Ectodermal cell (in vitro differentiated cells): ENCODE data around the gene NPFFR1.

Experiments used
- H3K27ac ChIP-seq: 2 replicates; pipeline ENCODE4 v1.7.0; 2013; ENCODE audit warnings: mild to moderate bottlenecking, low read depth, low read length; ENCODE audit not compliant: insufficient read depth, poor library complexity, severe bottlenecking
- H3K27me3 ChIP-seq: 2 replicates; pipeline ENCODE4 v1.7.0; 2013; ENCODE audit warnings: mild to moderate bottlenecking, low read length; ENCODE audit not compliant: insufficient read depth, control insufficient read depth, poor library complexity, severe bottlenecking
- H3K36me3 ChIP-seq: one replicate; pipeline ENCODE4 v1.7.0; 2013; ENCODE audit warnings: low read length; ENCODE audit not compliant: control insufficient read depth, insufficient read depth
- H3K4me1 ChIP-seq: one replicate; pipeline ENCODE4 v1.7.0; 2013; ENCODE audit warnings: low read length; ENCODE audit not compliant: control insufficient read depth, insufficient read depth
- H3K4me3 ChIP-seq: 2 replicates; pipeline ENCODE4 v1.7.0; 2013; ENCODE audit warnings: low read depth, low read length, control low read depth; ENCODE audit not compliant: insufficient read depth
- H3K9me3 ChIP-seq: 2 replicates; pipeline ENCODE4 v1.7.0; 2013; ENCODE audit warnings: mild to moderate bottlenecking, low read length, moderate library complexity; ENCODE audit not compliant: control insufficient read depth
- WGBS, 2 experiments: methylation state at CpG; one replicate each; pipeline ENCODE4 v1.1.7; 2013; ENCODE audit warnings: missing lambda C conversion rate in 2 of 2; 5-methylcytosine and 5-hydroxymethylcytosine counted together

The NPFFR1 gene

DNA sequence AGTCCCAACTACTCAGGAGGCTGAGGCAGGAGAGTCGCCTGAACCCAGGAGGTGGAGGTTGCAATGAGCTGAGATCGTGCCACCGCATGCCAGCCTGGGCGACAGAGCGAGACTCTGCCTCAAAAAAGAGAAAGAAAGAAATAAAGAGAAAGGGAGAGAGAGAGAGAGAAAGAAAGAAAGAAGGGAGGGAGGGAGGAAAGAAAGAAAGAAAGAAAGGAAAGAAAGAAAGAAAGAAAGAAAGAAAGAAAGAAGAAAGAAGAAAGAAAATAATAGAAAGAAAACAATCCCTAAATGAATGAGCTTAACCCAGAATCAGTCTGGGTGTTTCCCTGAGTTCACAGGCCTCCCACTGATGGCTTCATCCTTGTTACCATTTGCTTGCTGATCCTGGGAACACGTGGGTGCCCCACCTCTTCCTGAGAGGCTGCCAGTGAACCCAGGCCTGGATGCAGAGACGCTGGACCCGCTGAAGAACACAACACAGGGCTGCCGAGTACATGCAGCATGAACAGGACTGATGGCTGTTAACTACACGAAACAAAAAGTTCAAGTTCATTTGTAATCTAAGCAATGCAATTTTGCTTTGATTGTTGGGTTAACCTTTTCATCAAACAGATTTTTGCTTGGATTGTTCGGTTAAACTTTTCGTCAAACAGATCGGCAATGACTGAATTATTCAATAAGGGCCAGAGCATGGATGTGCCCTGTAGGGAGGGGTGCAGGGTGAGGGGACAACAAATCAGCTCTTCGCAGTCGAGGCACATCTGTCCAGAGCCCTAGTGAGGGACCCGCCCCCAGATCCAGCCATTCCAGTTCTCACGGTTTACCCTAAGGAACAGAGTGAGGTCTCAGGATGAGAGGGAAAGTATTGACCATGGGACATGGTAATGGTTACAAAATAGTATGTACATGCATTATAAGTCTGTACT is 11.5 kb downstream of the NPFFR1 start:
- H3K27ac ChIP-seq: no peak overlapping the region
- H3K4me1 ChIP-seq: no peaks in the 10 kb centered on the region
- no peak overlapping the region for H3K4me3 ChIP-seq
- 90% methylated on average over 17 of the region's 17 CpGs for WGBS, 2 experiments
- H3K9me3 ChIP-seq: no peaks in the 10 kb centered on the region
- H3K27me3 ChIP-seq: no peaks in the 10 kb centered on the region
- no peaks in the 10 kb centered on the region for H3K36me3 ChIP-seq

GRCh38 chr10:70270952-70271351 is 12.9 kb downstream of the NPFFR1 start:
- H3K9me3 ChIP-seq: no peaks in the 10 kb centered on the region
- 86 to 93% methylated on average over 2 of the region's 2 CpGs for WGBS, 2 experiments
- H3K36me3 ChIP-seq: no peaks in the 10 kb centered on the region
- H3K4me1 ChIP-seq: no peaks in the 10 kb centered on the region
- no peaks in the 10 kb centered on the region for H3K27me3 ChIP-seq
- no peak overlapping the region for H3K4me3 ChIP-seq
- H3K27ac ChIP-seq: no peak overlapping the region

GRCh38 chr10:70269741-70270140 is 14.1 kb downstream of the NPFFR1 start:
- H3K4me3 ChIP-seq: no peak overlapping the region
- H3K36me3 ChIP-seq: no peaks in the 10 kb centered on the region
- H3K9me3 ChIP-seq: no peaks in the 10 kb centered on the region
- H3K27ac ChIP-seq: no peak overlapping the region
- WGBS, 2 experiments: 95 to 96% methylated on average over 3 of the region's 3 CpGs
- no peaks in the 10 kb centered on the region for H3K27me3 ChIP-seq
- H3K4me1 ChIP-seq: no peaks in the 10 kb centered on the region

DNA sequence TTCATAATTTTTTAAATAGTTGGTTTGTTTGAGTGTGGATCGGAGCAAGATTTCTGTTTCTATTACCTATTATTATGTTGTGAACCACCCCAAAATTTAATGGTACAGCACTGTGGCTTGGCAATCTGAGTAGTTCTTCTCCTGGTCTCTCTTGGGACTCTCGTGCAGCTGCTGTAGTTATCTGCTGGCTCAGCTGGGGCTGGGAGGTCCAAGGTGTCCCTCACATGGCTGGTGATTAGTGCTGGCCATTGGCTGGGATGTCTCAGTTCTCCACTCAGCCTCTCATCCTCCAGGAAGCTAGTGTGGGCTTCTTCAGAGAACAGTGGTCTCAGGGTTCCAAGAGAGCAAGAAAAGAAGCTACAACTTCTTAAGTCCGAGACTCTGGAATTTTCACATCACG is 15.4 kb downstream of the NPFFR1 start:
- no peaks in the 10 kb centered on the region for H3K36me3 ChIP-seq
- no peaks in the 10 kb centered on the region for H3K4me1 ChIP-seq
- no peaks in the 10 kb centered on the region for H3K27me3 ChIP-seq
- H3K4me3 ChIP-seq: no peak overlapping the region
- no peak overlapping the region for H3K27ac ChIP-seq
- 91 to 92% methylated on average over 3 to 4 of the region's 4 CpGs for WGBS, 2 experiments
- no peaks in the 10 kb centered on the region for H3K9me3 ChIP-seq

DNA sequence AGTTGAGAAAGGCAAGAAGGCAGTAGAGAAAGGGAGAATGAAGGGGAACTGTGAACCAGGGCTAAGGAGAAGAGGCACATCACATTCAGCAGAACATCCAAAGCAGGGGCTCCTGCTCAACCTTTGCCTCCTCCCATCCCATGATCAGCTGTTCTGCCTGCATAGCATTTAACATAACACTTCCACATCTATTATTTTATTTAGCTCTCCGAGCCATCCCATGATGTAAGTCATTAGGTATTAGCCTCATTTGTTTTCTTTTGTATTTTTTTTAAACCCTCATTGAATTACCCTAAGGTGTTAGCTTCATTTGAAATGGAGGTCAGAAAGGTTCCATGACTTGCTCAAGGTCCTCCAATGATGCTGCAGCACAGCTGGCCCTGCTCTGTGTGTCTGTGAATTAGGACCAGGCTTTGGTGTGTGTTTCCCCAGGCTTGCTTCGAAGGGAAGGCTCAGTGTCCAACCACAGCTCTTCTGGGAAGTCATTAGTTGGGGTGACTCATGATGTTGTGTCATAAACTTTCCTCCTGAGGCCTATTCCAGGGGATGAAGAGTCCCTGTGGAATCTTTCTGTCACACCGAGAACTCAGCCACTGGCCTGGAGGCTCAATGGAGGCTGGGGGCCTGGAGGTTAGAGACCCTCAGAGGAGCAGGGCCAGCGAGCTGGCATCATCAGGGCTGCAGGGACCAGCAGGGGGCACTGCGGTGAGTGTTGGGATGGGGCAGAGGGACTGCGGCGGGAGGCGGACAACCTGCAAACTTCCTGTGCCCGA is 16.5 kb downstream of the NPFFR1 start:
- H3K4me3 ChIP-seq: no peak overlapping the region
- no peaks in the 10 kb centered on the region for H3K9me3 ChIP-seq
- no peaks in the 10 kb centered on the region for H3K36me3 ChIP-seq
- WGBS, 2 experiments: 62 to 71% methylated on average over 8 of the region's 9 CpGs
- no peak overlapping the region for H3K27ac ChIP-seq
- H3K27me3 ChIP-seq: no peaks in the 10 kb centered on the region
- no peaks in the 10 kb centered on the region for H3K4me1 ChIP-seq

- no peaks in the 10 kb centered on the region for H3K27me3 ChIP-seq
- H3K27ac ChIP-seq: no peak overlapping the region
- no peak overlapping the region for H3K4me3 ChIP-seq
- WGBS, 2 experiments: 90 to 92% methylated on average over 1 of the region's 1 CpG
- no peaks in the 10 kb centered on the region for H3K36me3 ChIP-seq
- no peaks in the 10 kb centered on the region for H3K9me3 ChIP-seq
- no peaks in the 10 kb centered on the region for H3K4me1 ChIP-seq
Observed at GRCh38 chr10:70266701-70267100, 17.1 kb downstream of the NPFFR1 start.

GRCh38 chr10:70266056-70266455 is 17.7 kb downstream of the NPFFR1 start:
- Histone ChIP-seq H3K4me3 (no peak overlapping the region), H3K27ac (no peak overlapping the region), H3K9me3 (no peaks in the 10 kb centered on the region), H3K36me3 (no peaks in the 10 kb centered on the region), H3K27me3 (no peaks in the 10 kb centered on the region), H3K4me1 (no peaks in the 10 kb centered on the region)
- 94 to 96% methylated on average over 7 of the region's 7 CpGs for WGBS, 2 experiments

- H3K27ac ChIP-seq: no peak overlapping the region
- no peak overlapping the region for H3K4me3 ChIP-seq
- H3K9me3 ChIP-seq: no peaks in the 10 kb centered on the region
- H3K4me1 ChIP-seq: no peaks in the 10 kb centered on the region
- no peaks in the 10 kb centered on the region for H3K27me3 ChIP-seq
- no peaks in the 10 kb centered on the region for H3K36me3 ChIP-seq
- WGBS, 2 experiments: 49 to 51% methylated on average over 9 to 10 of the region's 10 CpGs
Observed at GRCh38 chr10:70265032-70265689, 18.6 kb downstream of the NPFFR1 start.

- no peak overlapping the region for H3K27ac ChIP-seq
- H3K27me3 ChIP-seq: no peaks in the 10 kb centered on the region
- H3K9me3 ChIP-seq: no peaks in the 10 kb centered on the region
- no peaks in the 10 kb centered on the region for H3K36me3 ChIP-seq
- H3K4me3 ChIP-seq: no peak overlapping the region
- H3K4me1 ChIP-seq: no peaks in the 10 kb centered on the region
- WGBS, 2 experiments: 92 to 96% methylated on average over 3 of the region's 3 CpGs
Observed at GRCh38 chr10:70260734-70261133, 23.1 kb downstream of the NPFFR1 start.

GRCh38 chr10:70260259-70260658 is 23.5 kb downstream of the NPFFR1 start:
- Histone ChIP-seq H3K36me3 (no peaks in the 10 kb centered on the region), H3K27me3 (no peaks in the 10 kb centered on the region), H3K4me1 (no peaks in the 10 kb centered on the region), H3K4me3 (no peak overlapping the region), H3K9me3 (no peaks in the 10 kb centered on the region), H3K27ac (no peak overlapping the region)
- 85% methylated on average over 1 of the region's 1 CpG for WGBS, 2 experiments
